OCI-LY3 (cell line): ENCODE measurements around the gene OSBPL6.

Experiments used
- H2AFZ ChIP-seq: fragments of 200-600, 300-600 bp; shearing (Covaris generic); 2 replicates; pipeline ENCODE4 v1.6.0; 2014; ENCODE audit warnings: antibody characterized with exemption, low read depth, low read length
- H3K27ac ChIP-seq: fragments of 200-600, 300-600 bp; sonication (generic); 2 replicates; pipeline ENCODE4 v1.5.1; 2014; ENCODE audit warnings: mild to moderate bottlenecking, low read length, moderate library complexity, mixed read lengths
- H3K27me3 ChIP-seq: fragments of 200-600, 300-600 bp; sonication (generic); 2 replicates; pipeline ENCODE4 v1.6.1; 2014; ENCODE audit warnings: low read depth, low read length, mixed read lengths
- H3K36me3 ChIP-seq: fragments of 200-600, 300-600 bp; sonication (generic); replicated peaks from 2 replicates; pipeline ENCODE3; 2014; ENCODE audit warnings: low read depth, low read length, mixed read lengths
- H3K4me1 ChIP-seq: fragments of 300-600, 200-600 bp; sonication (generic); 2 replicates; pipeline ENCODE4 v1.6.1; 2014; ENCODE audit warnings: low read length, mixed read lengths
- H3K4me2 ChIP-seq: fragments of 200-600, 300-600 bp; sonication (generic); 2 replicates; pipeline ENCODE4 v1.6.1; 2014; ENCODE audit warnings: low read length, mixed read lengths
- H3K4me3 ChIP-seq: fragments of 300-600, 200-600 bp; sonication (generic); 2 replicates; pipeline ENCODE4 v1.5.1; 2014; ENCODE audit warnings: antibody characterized with exemption, mild to moderate bottlenecking, low read length, moderate library complexity
- H3K79me2 ChIP-seq: fragments of 300-600, 200-600 bp; shearing (Covaris generic); 2 replicates; pipeline ENCODE4 v1.6.1; 2014; ENCODE audit warnings: mild to moderate bottlenecking, low read length, mixed read lengths
- H3K9ac ChIP-seq: fragments of 300-600, 200-600 bp; shearing (Covaris generic); 2 replicates; pipeline ENCODE4 v1.6.0; 2014; ENCODE audit warnings: mild to moderate bottlenecking, low read length, moderate library complexity
- H3K9me3 ChIP-seq: fragments of 200-600, 300-600 bp; shearing (Covaris generic); 2 replicates; pipeline ENCODE4 v1.6.1; 2014; ENCODE audit warnings: low read length, mixed read lengths; ENCODE audit not compliant: insufficient read depth
- H4K20me1 ChIP-seq: fragments of 200-600, 300-600 bp; sonication (generic); 2 replicates; pipeline ENCODE4 v1.6.1; 2016; ENCODE audit warnings: low read length, mixed read lengths; ENCODE audit not compliant: insufficient read depth
- EZH2phosphoT487 ChIP-seq: fragments of 200-600 bp; shearing (Covaris generic); IDR thresholded peaks from 2 replicates; pipeline ENCODE4 v1.6.1; 2018; ENCODE audit warnings: antibody characterized with exemption, mixed run types, low read depth
- TF ChIP-seq, protein P1 (sequence below): fragments of 200-600, 300-600 bp; sonication (generic); IDR thresholded peaks from 2 replicates; pipeline ENCODE4 v1.5.1; 2014; ENCODE audit warnings: antibody characterized with exemption, low read length, low read depth

The OSBPL6 gene

DNA sequence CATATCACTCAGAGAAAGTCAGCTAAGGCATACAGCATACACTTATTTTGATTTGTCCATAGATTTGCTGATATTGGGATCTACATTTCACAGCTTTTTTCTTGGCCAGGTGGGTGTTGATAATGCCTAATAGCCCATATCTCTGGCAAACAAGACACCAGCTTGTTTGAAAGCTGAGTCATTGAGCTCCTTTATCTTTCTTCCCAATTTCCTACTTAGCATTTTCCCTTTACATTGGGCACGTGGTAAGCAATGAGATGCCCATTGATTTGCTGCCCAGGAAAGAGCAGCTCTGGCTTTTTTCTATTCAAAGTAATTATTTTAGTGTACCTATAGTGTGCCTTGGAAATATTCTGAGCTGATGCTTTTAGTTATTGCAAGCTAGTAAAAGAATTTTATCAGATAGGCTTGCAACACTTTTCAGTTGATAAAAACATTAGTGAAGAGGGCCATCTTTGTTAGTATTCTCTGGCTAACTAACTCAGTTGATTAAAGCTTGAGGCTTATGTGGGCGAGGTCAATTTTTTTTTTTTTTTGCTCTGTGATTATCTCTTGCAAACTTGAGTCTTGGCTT is 79.6 kb downstream of the OSBPL6 start:
- TF ChIP-seq, protein P1, sequence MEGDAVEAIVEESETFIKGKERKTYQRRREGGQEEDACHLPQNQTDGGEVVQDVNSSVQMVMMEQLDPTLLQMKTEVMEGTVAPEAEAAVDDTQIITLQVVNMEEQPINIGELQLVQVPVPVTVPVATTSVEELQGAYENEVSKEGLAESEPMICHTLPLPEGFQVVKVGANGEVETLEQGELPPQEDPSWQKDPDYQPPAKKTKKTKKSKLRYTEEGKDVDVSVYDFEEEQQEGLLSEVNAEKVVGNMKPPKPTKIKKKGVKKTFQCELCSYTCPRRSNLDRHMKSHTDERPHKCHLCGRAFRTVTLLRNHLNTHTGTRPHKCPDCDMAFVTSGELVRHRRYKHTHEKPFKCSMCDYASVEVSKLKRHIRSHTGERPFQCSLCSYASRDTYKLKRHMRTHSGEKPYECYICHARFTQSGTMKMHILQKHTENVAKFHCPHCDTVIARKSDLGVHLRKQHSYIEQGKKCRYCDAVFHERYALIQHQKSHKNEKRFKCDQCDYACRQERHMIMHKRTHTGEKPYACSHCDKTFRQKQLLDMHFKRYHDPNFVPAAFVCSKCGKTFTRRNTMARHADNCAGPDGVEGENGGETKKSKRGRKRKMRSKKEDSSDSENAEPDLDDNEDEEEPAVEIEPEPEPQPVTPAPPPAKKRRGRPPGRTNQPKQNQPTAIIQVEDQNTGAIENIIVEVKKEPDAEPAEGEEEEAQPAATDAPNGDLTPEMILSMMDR = no peak
- TF ChIP-seq EZH2phosphoT487 = no peak
- Histone ChIP-seq H3K79me2 (no peaks in the 10 kb centered on the region), H2AFZ (no peak overlapping the region), H3K27ac (no peak overlapping the region), H3K4me3 (no peak overlapping the region), H3K27me3 (peaks cover 4% of the 10 kb centered on the region; the same call in 1 of the 2 replicates), H3K4me2 (no peak overlapping the region), H4K20me1 (no peaks in the 10 kb centered on the region), H3K9ac (no peak overlapping the region), H3K36me3 (no peaks in the 10 kb centered on the region), H3K9me3 (no peaks in the 10 kb centered on the region), H3K4me1 (no peaks in the 10 kb centered on the region)

DNA sequence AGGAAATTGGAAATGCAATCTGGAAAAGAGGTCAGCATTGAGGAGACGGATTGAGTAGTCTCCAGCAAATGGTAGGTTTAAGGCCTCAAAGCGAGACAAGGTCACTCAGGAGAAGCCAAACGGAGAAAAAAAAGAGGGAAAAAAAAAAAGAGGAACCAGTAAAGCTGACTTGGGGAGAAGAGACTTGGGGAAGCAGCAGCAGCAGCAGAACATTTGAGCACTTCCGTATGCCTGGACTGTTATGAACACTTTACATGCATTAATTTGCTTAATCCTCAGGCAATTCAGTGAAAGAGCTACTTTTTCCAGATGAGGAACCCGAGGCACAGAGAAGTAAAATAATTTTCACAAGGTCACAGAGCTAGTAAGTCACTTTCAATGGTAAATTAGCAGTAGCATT is 81.3 kb downstream of the OSBPL6 start:
- no peaks in the 10 kb centered on the region for H3K4me1 ChIP-seq
- H3K27ac ChIP-seq = no peak overlapping the region
- H3K27me3 ChIP-seq = peaks cover 4% of the 10 kb centered on the region; the same call in 1 of the 2 replicates
- H3K36me3 ChIP-seq = no peaks in the 10 kb centered on the region
- TF ChIP-seq EZH2phosphoT487 = no peak
- TF ChIP-seq, protein P1 = no peak
- no peaks in the 10 kb centered on the region for H3K9me3 ChIP-seq
- no peak overlapping the region for H2AFZ ChIP-seq
- no peaks in the 10 kb centered on the region for H4K20me1 ChIP-seq
- no peaks in the 10 kb centered on the region for H3K79me2 ChIP-seq
- H3K4me3 ChIP-seq = no peak overlapping the region
- no peak overlapping the region for H3K9ac ChIP-seq
- H3K4me2 ChIP-seq = no peak overlapping the region

DNA sequence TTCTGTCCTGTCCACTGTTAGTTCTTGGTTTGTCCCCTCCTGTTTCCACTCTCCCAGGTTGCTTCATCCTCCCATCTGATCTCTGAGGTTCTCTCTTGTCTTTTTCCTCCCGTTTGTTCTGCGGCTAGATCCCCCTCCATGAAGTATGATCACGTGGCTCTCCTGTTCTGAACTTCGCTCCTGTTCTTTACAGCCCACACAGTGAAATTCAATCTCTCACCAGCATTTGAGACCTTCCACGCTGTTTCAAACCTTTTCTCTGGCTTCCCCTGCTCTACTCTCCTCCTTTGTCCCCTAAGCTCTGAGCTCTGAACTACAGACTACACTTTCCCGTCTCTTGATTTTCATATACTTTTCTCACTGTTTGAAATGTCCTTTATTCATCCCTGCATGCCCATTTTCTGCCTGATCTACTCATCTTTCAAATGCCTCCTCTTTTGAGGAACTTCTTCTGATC is 83.5 kb downstream of the OSBPL6 start:
- Histone ChIP-seq H3K4me1 (no peaks in the 10 kb centered on the region), H3K9ac (no peak overlapping the region), H3K79me2 (no peaks in the 10 kb centered on the region), H3K9me3 (no peaks in the 10 kb centered on the region), H2AFZ (no peak overlapping the region), H3K4me3 (no peak overlapping the region), H3K36me3 (no peaks in the 10 kb centered on the region), H3K4me2 (no peak overlapping the region), H3K27me3 (peaks cover 4% of the 10 kb centered on the region; the same call in 1 of the 2 replicates), H4K20me1 (no peaks in the 10 kb centered on the region), H3K27ac (no peak overlapping the region)
- TF ChIP-seq, protein P1 = no peak
- TF ChIP-seq EZH2phosphoT487 = no peak

DNA sequence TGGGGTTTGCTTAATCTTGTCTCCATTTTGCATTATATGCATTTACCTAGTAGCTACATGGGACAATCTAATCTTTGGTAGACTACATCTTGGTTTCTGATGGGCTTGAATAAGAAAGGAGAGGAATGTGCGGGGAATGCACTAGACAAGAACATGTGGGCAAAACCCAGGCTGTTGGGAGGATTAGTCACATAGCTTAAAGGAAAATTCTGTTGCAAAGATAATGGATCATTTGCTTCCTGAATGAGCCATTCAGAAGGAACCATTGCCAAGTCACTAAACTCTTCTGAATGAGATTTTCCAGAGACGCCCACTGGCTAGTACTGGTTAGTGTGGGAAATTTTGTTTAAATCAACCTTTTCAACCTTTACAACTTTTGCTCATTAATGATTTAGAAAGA is 84.8 kb downstream of the OSBPL6 start:
- Histone ChIP-seq H3K4me1 (no peaks in the 10 kb centered on the region), H3K79me2 (no peaks in the 10 kb centered on the region), H3K4me2 (no peak overlapping the region), H3K9me3 (no peaks in the 10 kb centered on the region), H2AFZ (no peak overlapping the region), H4K20me1 (no peaks in the 10 kb centered on the region), H3K27ac (no peak overlapping the region), H3K9ac (no peak overlapping the region), H3K4me3 (no peak overlapping the region), H3K36me3 (no peaks in the 10 kb centered on the region), H3K27me3 (peaks cover 4% of the 10 kb centered on the region; the same call in 1 of the 2 replicates)
- TF ChIP-seq EZH2phosphoT487 = no peak
- TF ChIP-seq, protein P1 = no peak
